Panc1 (cell line): ENCODE data around the gene B9D1. TPM values are rescaled to one million over a fixed set of nuclear protein-coding genes. Genes with fewer than 3 reads are reported as not detected.

Source experiments
- ATAC-seq: fragments of 200-7000 bp; cut with Tn5 transposase; 2 replicates; pipeline ENCODE4 v1.9.1; 2020; ENCODE audit warnings: mild to moderate bottlenecking, moderate library complexity
- BruUV-seq: library from RNA; stranded (reverse); fragments of 400-500 nt; replicated peaks from 2 replicates; lab custom pipeline; 2021; lab: Mats Ljungman, UMichigan
- CTCF ChIA-PET: fragments of 300-600 bp; sonication (Branson Sonifier 250); formaldehyde crosslinking; loops from one replicate; lab custom pipeline; 2022; ENCODE audit warnings: antibody characterized with exemption; lab: Charles Lee
- POLR2A ChIA-PET: fragments of 300-600 bp; sonication (Branson Sonifier 250); formaldehyde crosslinking; loops from one replicate; lab custom pipeline; 2022; ENCODE audit warnings: antibody characterized with exemption; lab: Charles Lee
- DNase-seq: peaks from one replicate; pipeline ENCODE4 v3.0.0-alpha.2; 2010; ENCODE audit warnings: low read depth, low spot score
- H3K27ac ChIP-seq: 2 replicates; pipeline ENCODE4 v1.5.1; 2011; ENCODE audit warnings: mild to moderate bottlenecking, low read length, inconsistent platforms
- H3K27me3 ChIP-seq: fragments of 200-500 bp; sonication (Bioruptor generic); 2 replicates; pipeline ENCODE4 v1.6.0; 2014; ENCODE audit warnings: low read length, inconsistent platforms; ENCODE audit not compliant: control insufficient read depth, insufficient read depth
- H3K36me3 ChIP-seq: fragments of 200-500 bp; sonication (Bioruptor generic); 2 replicates; pipeline ENCODE4 v1.5.1; 2014; ENCODE audit warnings: inconsistent platforms, mild to moderate bottlenecking, low read length, moderate library complexity; ENCODE audit not compliant: control insufficient read depth, insufficient read depth
- H3K4me1 ChIP-seq: 2 replicates; pipeline ENCODE4 v1.5.1; 2011; ENCODE audit warnings: inconsistent platforms, mild to moderate bottlenecking, low read length, moderate library complexity; ENCODE audit not compliant: control insufficient read depth, insufficient read depth
- H3K4me3 ChIP-seq, 2 experiments: 2 replicates each; pipeline ENCODE4 v1.5.1; 2011 to 2012; ENCODE audit warnings: low read depth in 2 of 2, low read length in 2 of 2, mild to moderate bottlenecking in 2 of 2, inconsistent platforms in 1 of 2, moderate library complexity in 1 of 2
- H3K9me3 ChIP-seq: fragments of 200-500 bp; sonication (Bioruptor generic); 2 replicates; pipeline ENCODE4 v1.5.1; 2014; ENCODE audit warnings: low read depth, mild to moderate bottlenecking, inconsistent platforms, low read length, moderate library complexity; ENCODE audit not compliant: control insufficient read depth, insufficient read depth
- CTCF ChIP-seq: fragments of 450-650 bp; IDR thresholded peaks from 2 replicates; pipeline ENCODE4 v1.5.1; 2017; ENCODE audit warnings: mild to moderate bottlenecking
- POLR2AphosphoS5 ChIP-seq: IDR thresholded peaks from 2 replicates; pipeline ENCODE4 v1.6.1; 2012; ENCODE audit warnings: mild to moderate bottlenecking, low read depth, low read length, moderate library complexity
- REST ChIP-seq, 2 experiments: IDR thresholded peaks; 2 replicates each; pipeline ENCODE4 v1.6.1; 2011 to 2012; ENCODE audit warnings: low read depth in 2 of 2, control low read depth in 1 of 2, low read length in 1 of 2, mild to moderate bottlenecking in 1 of 2, moderate library complexity in 1 of 2; ENCODE audit not compliant: insufficient read depth in 1 of 2
- SIN3A ChIP-seq: IDR thresholded peaks from 2 replicates; pipeline ENCODE4 v1.6.1; 2012; ENCODE audit warnings: low read depth, mild to moderate bottlenecking, low read length, moderate library complexity, borderline replicate concordance; ENCODE audit not compliant: insufficient read depth
- TCF7L2 ChIP-seq: IDR thresholded peaks from 2 replicates; pipeline ENCODE4 v1.6.1; 2011; ENCODE audit warnings: mild to moderate bottlenecking, low read depth, low read length, inconsistent platforms
- in situ Hi-C: cut with HindIII; loops from 2 replicates; pipeline ENCODE4 v1.10.0; 2016; ENCODE audit warnings: low sequenced_read_pairs, low pct_unique_long_range_greater_than_20kb
- intact Hi-C: fragments of 100-400 bp; cut with micrococcal nuclease; formaldehyde crosslinking; loops from one replicate; pipeline ENCODE4 v1.10.0; 2022; ENCODE audit not compliant: unreplicated experiment
- total RNA-seq: library from RNA; stranded (reverse); gene quantifications from one replicate; pipeline ENCODE4 v1.2.1, GENCODE V29; 2021; ENCODE audit not compliant: unreplicated experiment

Gene B9D1
- total RNA-seq, 1 experiment from 2014 or later = 19.1 TPM

GRCh38 chr17:19334331-19334730, 28.2 kb downstream of the B9D1 start:
- POLR2A ChIA-PET = no interaction called here
- in situ Hi-C loops (no loop called here), intact Hi-C loops (no loop called here)
- no peaks in the 10 kb centered on the region for H3K4me1 ChIP-seq
- no peak overlapping the region for H3K27ac ChIP-seq
- no peak for TF ChIP-seq POLR2AphosphoS5
- no peak for TF ChIP-seq CTCF
- TF ChIP-seq SIN3A = no peak
- no peak for TF ChIP-seq REST (IDR thresholded peaks at IDR 0.05; ENCODE audit: insufficient read depth in 1 of 2, low read depth in 2 of 2, low read length in 1 of 2)
- TF ChIP-seq TCF7L2 = no peak
- no peaks in the 10 kb centered on the region for H3K27me3 ChIP-seq
- no peaks in the 10 kb centered on the region for H3K9me3 ChIP-seq
- H3K4me3 ChIP-seq = no peak overlapping the region
- no TSS peak for BruUV-seq
- no peak for DNase-seq
- CTCF ChIA-PET = no interaction called here
- no peak for ATAC-seq
- H3K36me3 ChIP-seq = no peaks in the 10 kb centered on the region

GRCh38 chr17:19333736-19334290, 28.7 kb downstream of the B9D1 start:
- BruUV-seq = no TSS peak
- ChIA-PET POLR2A (no interaction called here), CTCF (no interaction called here)
- H3K27ac ChIP-seq = no peak overlapping the region
- ATAC-seq = no peak
- H3K36me3 ChIP-seq = no peaks in the 10 kb centered on the region
- in situ Hi-C loops = no loop called here
- DNase-seq = no peak
- H3K4me3 ChIP-seq = no peak overlapping the region
- intact Hi-C loops = no loop called here
- no peak for TF ChIP-seq POLR2AphosphoS5
- TF ChIP-seq SIN3A = no peak
- no peak for TF ChIP-seq TCF7L2
- TF ChIP-seq REST (IDR thresholded peaks at IDR 0.05; ENCODE audit: insufficient read depth in 1 of 2, low read depth in 2 of 2, low read length in 1 of 2) = no peak
- TF ChIP-seq CTCF = no peak
- no peaks in the 10 kb centered on the region for H3K4me1 ChIP-seq
- H3K27me3 ChIP-seq = no peaks in the 10 kb centered on the region
- no peaks in the 10 kb centered on the region for H3K9me3 ChIP-seq
